22Rv1 (cell line): ENCODE measurements around the gene ABRAXAS1.
A peak's percentile ranks its signal among the peaks of the same experiment; 100 is the strongest.

Experiments
- CTCF ChIP-seq: fragments of 450-650 bp; IDR thresholded peaks from 2 replicates; pipeline ENCODE4 v1.5.1; 2017; ENCODE audit warnings: mild to moderate bottlenecking
- ZFX ChIP-seq: fragments of 450-650 bp; IDR thresholded peaks from 2 replicates; pipeline ENCODE4 v1.6.1; 2017; ENCODE audit warnings: antibody characterized with exemption, borderline replicate concordance

- peak; percentile 88 for TF ChIP-seq CTCF
- TF ChIP-seq ZFX, result no peak
These were observed 6.1 kb upstream of the ABRAXAS1 start for GRCh38 chr4:83490876-83491450.
